Stimulated activated CD4-positive, alpha-beta T cell treated with anti-CD3 and anti-CD28 coated beads, Interleukin-12 subunit alpha, Interleukin-12 subunit beta, amount 100 ng/mL, for 4 hours (primary cell): ENCODE data around the gene C12orf43.
A peak's percentile ranks its signal among the peaks of the same experiment; 100 is the strongest.
"Not testable (repeated sequence)": the region's sequence is repeated elsewhere in the genome, so short reads cannot be mapped to it uniquely, and the experiment has no call there.

Experiments used
- DNase-seq: peaks from one replicate; pipeline ENCODE4 v3.0.0-alpha.2; 2020

The C12orf43 gene, protein sequence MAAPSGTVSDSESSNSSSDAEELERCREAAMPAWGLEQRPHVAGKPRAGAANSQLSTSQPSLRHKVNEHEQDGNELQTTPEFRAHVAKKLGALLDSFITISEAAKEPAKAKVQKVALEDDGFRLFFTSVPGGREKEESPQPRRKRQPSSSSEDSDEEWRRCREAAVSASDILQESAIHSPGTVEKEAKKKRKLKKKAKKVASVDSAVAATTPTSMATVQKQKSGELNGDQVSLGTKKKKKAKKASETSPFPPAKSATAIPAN

DNA sequence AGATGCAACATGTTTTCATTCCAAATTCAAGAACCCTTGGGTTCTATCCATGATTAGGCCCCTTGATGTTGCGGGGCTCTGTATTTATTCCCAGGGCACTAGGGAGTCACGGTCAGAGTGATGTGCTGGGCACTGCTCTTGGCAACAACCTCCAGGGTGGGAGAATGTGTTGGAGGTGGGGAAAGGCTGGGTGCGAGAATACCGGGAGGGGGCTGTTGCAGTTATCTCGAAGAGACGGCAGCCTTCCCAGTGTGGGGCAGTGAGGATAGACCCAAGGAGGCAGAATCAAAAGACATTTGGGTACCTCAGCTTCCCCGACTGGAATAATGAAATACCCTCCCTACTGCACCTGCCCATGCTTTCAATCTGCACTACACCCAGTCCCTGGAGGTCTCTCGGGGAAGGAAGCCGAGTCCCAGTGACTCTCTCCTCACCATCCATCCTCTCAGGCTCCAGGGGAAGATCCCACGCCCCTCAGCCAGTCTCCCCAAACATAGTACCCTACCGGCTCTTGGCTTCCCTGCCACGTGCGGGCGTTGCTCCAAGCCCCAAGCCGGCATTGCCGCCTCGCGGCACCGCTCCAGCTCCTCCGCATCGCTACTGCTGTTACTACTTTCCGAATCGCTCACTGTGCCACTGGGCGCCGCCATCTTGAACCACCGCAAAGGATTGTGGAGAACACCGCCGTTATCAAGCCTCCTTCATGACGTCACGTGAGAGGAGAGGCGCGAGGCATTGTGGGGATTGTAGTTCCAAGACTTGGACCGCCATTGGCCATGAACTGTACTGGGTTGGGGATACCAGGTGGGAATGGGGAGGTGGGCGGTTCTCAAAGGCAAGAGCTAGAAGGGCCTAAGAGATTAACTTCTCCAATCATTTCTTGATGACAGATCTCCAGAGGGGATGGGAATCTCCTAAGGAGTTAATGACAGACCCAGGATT, at the start of gene C12orf43:
Gene C12orf43 (minus strand): TSS at position 663 of the 942 bp plus-strand sequence. CDS start 13 bp downstream, at position 650.
- peak; percentile 85 for DNase-seq

DNA sequence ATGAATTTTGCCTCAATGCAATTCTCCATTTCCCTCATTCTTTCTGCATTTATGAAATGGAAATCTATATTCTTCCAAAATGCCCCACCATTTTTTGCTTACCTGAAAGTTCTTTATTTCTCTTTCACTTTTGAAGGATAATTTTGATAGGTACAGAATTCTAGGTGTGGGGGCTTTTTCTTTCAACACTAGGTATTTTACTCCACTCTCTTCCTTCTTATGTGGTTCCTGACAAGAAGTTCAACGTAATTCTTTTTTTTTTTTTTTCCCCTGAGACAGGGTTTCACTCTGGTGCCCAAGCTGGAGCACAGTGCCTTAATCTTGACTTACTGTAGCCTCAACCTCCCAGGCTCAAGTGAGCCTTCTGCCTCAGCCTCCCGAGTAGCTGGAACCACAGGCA, 49.1 kb upstream of the C12orf43 start:
- no peak for DNase-seq

DNA sequence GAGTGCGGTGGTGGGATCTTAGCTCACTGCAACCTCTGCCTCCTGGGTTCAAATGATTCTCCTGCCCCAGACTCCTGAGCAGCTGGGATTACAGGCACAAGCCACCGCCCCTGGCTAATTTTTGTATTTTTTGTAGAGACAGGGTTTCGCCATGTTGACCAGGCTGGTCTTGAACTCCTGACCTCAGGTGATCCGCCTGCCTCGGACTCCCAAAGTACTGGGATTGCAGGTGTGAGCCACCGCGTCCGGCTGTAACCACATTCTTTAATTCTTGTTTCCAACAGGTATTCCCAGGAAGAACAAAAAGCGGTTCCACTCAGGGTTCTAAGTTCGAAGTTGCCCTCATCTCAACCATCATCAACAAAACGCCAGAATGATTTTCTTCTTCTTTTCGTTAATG, 48.3 kb upstream of the C12orf43 start:
- not testable (repeated sequence) for DNase-seq

DNA sequence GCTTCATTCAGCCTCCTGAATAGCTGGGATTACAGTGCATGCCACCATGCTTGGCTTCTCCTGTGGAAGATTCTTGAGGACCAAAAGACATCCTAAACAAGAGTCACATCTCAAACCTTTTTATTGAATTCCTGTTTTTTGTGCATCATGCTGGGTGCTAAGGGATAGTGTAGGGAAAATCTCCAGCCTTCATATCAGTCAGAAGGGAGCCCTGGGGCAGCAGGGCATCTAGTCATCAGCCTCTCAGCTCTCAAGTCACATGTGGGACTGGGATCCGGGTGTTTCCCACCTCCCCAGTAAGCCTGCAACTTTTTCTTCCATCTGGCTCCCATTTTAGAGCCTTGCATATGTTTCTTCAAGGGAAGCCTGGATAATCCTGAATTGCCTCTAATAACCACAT, 47.8 kb upstream of the C12orf43 start:
- DNase-seq, result no peak

DNA sequence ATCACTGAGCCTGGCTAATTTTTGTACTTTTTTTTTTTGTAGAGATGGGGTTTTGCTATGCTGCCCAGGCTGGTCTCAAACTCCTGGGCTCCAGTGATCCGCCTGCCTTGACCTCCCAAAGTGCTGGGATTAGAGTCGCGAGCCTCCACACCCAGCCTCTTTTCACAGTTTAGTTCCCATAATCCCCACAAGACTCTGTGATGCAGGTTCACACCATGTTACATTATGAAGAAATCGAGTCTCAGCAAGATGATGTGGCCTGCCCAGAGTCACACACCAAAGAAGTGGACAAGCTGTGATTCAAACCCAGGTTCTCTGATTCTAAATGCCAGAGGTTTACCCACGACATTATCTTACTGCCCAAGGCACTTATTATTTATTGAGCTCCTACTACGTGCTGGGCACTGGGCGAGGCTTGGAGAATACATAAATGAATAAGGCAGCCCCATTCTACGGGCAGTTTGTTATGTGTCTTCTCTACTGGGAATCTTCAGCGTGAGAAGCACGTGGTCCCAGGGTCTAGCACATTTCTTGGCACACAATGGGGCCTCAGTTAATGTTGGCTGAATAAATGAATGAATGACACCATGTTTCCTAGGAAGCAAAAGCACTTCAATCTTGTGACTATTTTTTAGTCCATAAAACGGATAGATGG, 46.2 kb upstream of the C12orf43 start:
- no peak for DNase-seq

DNA sequence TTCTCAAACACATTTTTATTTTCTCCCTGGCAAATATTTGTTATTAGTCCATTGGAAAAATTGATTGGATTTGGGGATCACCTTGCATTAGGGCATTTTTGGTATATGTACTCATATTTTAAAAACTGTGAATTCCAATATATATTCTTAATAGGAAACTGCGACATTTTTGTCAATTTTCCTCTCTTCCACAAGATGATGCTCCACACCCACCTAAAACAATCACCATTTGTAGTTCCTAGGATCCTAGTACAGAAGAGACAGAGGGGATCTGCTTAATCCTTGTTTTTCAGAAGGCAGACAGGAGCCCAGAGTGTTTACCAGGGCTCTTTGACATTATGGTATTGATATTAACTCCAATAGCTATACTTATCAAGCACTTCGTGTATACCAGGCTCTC, 45.5 kb upstream of the C12orf43 start:
- no peak for DNase-seq

DNA sequence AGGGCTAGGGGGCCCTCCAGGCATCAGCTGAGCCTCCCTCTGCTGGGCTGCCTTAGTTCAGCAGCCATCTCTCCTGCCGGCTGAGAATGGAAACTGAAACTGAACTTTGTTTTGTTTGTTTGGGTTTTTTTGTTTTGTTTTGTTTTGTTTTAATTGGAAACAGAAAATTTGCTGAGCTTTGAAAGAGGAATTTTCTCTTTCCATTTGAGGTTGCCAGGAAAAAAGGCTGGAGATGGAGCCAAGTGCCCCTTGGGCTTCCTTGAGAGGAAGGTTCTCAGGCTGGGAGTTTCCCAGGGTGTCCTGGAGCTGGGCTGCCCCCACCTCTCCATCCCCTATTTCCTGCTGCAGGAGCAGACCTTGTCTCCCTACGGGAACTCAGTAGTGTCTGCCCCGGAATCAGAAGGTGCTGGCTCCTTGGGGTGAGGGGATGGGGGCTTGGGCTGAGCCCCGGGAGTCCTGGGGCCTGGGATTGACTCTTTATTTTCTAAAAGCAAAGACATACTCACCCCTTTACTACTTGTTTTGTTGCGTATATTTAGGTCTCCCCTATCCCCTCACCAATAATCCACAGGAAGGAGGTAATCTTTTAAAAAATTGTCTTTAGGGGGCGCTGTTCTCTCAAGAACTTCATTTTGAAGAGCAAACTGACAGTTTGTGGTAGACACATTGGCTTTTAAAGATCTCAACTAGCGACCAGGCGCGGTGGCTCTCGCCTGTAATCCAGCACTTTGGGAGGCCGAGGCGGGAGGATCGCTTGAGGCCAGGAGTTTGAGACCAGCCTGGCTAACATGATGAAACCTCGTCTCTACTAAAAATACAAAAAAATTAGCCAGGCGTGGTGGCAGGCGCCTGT, 44.1 kb upstream of the C12orf43 start:
- peak; percentile 31 for DNase-seq

DNA sequence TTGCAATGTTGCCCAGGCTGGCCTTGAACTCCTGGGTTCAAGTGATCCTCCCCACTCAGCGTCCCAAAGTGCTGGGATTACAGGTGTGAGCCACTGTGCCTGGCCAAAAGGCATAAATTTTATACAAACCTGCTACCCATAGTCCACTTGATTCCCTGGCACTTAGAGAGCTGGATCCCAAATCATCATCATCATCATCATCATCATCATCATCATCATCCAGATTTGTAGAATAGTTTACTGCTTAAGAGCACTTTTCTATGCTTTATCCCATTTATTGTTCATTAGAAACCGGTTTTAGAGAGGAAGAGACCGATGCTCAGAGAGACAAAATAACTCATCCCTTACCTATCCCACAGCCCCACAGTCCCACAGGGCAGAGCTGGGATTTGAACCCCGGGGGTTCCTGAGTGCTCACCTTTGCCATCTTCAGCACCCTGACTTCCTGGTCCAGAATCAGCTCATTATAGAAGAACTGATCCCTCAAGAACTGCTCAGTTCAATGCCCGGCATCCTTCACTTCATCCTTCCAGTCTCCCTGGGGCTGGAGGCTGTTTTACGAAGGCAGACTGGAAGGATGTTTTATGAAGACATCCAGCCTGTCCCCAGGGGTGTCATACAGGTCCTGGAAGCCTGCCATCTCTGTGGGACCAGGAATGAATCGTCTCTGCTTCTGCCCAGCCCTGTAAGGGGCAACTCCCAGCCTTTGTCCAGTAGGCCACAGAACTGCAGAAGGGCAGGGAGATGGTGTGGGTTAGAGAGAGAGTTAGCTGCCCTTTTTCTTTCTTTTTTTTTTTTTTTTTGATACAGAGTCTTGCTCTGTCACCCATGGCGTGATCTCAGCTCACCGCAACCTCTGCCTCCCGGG, 43.0 kb upstream of the C12orf43 start:
- no peak for DNase-seq

DNA sequence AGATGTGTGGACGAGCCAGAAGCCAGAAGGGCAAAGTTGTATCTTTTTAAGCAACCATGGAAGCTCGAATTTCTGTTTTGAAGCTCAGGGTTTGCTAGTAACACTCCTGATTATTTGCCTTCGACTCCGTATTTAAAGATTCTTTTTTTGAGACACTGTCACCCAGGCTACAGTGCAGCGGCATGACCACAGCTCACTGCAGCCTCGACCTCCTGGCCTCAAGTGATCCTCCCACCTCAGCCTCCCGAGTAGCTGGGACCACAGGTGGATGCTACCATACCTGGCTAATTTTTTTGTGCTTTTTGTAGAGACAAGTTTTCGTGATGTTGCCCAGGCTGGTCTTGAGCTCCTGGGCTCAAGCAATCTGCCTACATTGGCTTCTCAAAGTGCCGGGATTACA, 41.5 kb upstream of the C12orf43 start:
- no peak for DNase-seq

DNA sequence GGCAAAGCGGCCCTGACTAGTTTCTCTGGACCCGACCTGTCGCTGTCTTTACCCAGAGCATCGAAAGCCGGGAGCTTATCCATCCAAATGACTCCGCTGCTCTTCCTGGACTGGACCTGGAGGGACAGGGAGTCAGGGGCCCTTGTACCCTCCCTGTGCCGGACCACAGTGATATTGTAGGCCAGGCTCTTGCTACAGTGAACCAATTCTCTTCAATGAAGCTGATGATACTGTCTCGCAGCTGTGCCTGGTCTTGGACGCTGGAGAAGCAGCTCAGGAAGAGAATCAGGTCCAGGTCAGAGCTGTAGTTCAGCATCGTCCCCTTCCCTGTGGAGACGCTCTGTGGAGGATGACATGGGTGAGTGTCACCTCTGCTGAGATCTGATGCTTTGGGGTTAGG, 37.4 kb upstream of the C12orf43 start:
- no peak for DNase-seq

DNA sequence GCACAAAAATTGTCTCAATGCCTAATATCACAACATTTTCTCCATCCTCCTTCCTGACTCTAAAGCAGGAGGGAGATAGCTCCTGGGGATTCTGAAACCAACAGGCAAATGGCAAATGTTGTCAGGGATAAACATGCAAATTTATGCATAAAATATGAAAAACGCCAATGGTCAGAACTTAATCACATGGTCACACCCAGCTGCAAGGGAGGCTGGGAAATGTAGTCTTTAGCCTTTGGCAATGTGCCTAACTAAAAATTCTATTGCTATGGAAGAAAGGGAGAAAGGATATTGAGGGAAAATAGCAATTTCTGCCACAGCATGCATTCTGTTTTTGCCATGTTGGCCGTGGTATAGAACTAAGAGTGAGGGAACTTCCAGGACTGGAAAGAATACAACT, 34.4 kb upstream of the C12orf43 start:
- DNase-seq, result no peak

DNA sequence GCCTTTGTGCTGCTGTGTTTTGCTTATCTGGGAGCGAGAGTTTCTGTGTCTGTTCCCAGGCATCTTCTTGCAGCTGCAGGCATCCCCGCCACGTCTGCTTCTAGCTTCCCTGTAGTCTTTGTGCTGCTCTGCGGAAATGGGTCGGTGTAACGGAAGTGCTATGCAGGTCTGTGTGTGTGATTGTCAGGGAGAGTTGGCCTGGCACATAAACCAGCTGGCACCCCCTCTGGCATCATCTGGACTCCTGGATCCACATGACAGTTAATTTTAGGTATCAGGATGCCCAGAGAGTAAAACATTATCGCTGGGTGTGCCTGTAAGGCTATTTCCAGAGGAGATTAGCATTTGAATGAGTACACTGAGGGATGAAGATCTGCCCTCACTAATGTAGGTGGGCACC, 32.2 kb upstream of the C12orf43 start:
- no peak for DNase-seq

DNA sequence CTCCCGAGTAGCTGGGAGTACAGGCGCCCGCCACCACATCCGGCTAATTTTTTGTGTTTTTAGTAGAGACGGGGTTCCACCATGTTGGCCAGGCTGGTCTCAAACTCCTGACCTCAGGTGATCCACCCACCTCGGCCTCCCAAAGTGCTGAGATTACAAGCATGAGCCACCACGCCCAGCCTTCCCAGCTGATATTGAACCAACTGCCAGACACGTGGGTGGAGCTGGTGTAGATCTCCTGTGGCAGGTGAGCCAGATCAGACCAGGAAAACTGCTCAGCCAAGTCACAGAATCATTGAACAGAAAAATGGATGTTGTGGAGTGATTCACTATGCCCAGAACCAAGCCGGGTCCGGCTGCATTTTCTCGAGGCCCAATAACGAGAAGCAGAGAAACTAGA, 31.1 kb upstream of the C12orf43 start:
- DNase-seq, result not testable (repeated sequence)

DNA sequence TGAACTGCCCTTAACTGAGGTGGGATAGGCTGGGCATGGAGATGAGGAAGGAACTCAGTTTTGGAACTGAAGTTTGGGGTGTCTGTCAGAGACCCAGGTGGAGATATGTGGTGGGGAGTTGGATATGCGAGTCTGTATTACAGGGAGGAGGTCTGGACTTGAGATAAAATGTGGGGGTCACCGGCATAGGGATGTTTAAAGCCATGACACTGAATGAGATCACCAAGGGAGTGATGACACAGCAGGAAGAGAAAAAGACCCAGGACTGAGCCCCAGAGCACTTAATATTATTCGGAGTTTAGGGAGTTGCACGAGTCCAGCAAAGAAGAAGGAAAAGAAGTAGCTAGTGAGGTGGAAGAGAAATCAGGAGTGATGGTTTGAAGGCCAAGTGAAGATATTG, 26.8 kb upstream of the C12orf43 start:
- DNase-seq, result no peak

DNA sequence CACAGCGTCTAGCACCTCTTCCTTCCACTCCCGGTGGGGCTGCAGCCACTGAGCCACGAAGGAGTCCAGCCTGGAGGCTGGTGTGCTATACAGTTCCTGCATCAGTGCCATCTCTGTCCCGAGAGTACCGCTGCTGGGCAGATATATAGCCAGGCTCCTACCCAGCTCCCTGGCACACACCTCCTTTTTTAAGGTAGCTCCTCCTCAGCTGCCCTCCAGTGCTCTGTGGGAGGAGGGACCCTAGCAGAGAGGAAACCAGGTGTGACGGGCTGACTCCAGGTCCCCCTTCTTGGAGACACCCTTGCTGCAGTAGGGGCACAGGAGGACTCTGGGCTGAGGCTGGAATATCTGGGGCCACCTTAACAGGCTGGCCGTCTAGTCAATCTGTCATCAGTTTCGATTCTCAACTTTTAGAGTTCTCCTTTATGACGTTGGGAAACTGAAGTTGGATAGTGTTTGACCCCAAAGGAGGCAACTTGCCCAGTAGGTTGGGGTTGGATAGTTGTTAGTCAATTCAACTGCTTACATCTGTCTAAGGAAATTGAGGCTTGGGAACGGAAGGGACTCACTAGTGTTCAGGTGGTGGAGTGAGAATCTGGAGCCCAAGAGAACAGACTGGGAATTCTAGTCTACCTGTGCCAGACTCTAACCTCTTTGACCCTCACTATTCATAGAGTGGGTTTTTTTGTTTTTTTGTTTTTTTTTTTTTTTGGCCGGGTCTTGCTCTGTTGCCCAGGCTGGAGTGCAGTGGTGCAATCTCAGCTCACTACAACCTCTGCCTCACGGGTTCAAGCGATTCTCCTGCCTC, 22.8 kb upstream of the C12orf43 start, which contains the start of gene OASL:
Gene OASL (minus strand): TSS at position 386 of the 808 bp plus-strand sequence. CDS start 275 bp downstream, at position 111.
- DNase-seq, result peak; percentile 29

DNA sequence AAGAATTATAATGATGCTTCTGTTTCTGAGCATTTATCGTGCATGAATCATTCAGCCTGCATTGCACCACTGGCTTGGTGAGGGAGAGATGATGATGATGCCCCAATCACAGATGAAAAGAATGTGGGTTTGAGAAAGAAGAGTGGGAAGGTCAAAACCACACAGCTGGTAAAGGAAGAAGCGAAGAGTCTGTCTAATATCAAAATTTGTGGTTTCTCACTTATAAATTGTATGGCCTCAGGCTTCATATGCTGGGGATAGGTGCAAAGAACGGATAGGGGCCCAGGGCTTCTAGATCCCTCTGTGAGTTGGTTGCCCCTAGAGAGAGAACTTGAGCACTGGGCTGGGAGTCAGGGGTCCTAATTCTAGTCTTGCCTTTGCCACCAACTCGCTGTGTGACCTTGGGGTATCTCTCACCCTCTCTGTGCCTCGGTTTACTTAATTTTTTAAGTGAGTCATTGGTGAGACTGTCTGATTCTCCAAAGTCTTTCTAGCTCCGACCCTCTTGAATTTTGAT, 20.6 kb upstream of the C12orf43 start:
- no peak for DNase-seq

DNA sequence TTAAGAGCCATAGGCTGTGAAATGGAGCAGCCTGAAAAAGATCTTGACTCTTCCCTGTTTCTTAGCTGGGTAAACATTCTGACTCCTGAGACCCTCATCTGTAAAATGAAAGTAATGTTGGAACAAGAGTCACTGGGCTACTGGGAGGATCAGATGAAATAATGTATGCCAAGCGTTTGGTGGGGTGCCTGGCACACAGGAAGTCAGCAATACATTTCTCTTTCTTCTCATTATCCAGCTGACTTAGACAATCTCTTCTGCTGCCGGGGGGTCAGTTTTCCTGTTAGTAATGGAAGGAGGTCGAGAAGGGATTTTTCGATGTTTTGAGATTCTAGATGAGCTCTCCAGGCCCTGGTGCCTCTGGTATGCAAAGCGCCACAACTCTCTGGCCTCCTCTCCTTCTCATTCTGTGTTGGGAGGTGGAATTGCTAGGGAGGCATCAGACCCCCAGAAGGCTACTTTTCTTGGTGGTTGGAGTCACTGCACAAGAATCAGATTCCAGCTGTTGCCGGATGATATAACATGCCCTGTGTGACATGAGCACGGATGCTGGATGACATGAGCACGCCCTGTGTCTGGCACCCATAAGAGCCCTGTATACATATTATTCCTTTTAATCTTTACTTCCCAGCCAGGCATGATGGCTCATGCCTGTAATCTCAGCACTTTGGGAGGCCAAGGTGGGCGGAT, 18.5 kb upstream of the C12orf43 start:
- no peak for DNase-seq

DNA sequence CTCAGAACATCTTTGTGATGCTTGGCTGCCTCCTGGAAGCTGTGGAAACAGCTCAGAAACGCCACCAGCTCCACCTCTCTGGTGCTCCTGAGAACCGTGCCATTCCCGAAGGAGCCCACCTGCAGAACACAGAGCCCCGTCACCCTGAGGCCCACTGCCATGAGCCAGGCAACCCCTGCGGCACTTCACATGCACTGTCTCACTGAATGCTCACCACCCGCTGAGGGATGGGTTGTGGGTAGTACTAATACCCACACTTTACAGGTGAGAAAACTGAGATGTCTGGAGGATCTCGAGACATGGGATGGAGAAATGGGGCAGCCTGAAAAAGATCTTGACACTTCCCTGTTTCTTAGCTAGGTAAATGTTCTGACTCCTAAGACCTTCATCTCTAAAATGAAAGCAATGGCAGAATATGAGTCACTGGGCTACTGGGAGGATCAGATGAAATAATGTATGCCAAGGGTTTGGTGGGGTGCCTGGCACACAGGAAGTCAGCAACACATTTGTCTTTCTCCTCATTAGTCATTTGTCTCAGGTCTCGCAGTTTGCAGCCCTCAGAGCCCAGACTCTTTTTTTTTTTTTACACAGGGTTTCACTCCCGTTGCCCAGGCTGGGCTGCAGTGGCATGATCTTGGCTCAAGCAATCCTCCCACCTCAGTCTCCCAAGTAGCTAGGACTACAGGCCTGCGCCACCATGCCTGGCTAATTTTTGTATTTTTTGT, 17.5 kb upstream of the C12orf43 start:
- DNase-seq, result peak; percentile 32
